ENCODE results near the gene PAGE2B. TPM values are rescaled to one million over a fixed set of nuclear protein-coding genes. Genes with fewer than 3 reads are reported as not detected.

PAGE2B gene
- total RNA-seq, 2 donors from 2014 or later, result not detected

DNA sequence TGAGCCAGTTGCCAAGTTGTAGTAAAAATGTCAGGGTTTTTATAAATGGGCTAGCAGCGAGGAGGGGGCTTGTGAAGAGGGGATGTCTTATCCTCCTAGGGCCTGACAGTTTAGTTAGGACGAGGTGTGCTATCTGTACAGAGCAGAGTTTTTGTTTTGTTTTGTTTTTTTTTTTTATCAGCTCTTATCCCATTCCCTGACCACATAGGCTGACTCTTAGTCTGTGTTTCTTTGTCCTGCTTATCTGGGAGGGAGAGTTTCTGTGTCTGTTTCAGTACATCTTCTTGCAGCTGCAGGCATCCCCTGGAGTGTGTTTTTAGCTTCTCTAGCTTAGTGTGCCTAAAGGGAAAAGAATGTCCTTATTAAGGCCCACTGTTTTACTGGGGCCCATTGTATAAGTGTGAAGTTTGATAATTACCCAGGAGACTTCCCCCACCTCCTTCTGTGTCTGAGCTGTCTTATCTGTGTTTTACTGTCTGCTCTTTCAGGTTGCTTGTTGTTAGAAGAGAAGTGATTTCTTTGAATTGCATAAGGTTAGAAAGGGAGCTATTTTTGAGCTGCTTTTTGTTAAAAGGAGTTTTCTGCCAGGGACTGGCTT is 46.0 kb downstream of the PAGE2B start:
- ATAC-seq (ENCODE audit: insufficient number of reproducible peaks, low FRiP score, low read depth), result no peak
- H3K9me3 ChIP-seq, result no peaks in the 10 kb centered on the region
- no peaks in the 10 kb centered on the region for H3K36me3 ChIP-seq
- no peaks in the 10 kb centered on the region for H3K27me3 ChIP-seq (replicated peaks; ENCODE audit: insufficient read depth)
- H3K4me1 ChIP-seq (ENCODE audit: control insufficient read depth in 1 of 2, low read depth in 2 of 2), result no peaks in the 10 kb centered on the region
- H3K27ac ChIP-seq, result no peak overlapping the region
- DNase-seq (ENCODE audit: low spot score), result no peak
- TF ChIP-seq CTCF (IDR thresholded peaks at IDR 0.05), result no peak
- H3K4me3 ChIP-seq, result no peak overlapping the region

DNA sequence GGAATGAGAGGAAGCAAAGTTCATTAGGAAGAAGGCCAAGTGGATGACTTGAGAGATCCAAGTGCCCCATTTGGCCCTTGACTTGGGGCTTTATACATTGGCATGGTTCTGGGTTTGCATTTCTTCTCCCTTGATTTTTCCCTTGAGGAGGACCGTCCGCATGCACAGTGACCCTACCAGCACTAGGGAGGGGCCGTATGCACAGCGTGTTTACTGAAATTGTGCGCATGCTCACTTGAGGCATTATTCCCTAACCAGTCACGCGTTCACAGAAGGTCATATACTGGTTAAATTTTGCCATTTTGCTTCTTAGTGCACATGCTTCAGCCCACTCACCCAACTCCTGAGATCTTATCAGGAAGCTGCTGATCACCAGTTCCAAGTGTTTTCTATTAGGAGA is 49.1 kb downstream of the PAGE2B start:
- Histone ChIP-seq H3K9me3 (no peaks in the 10 kb centered on the region), H3K27me3 (replicated peaks; ENCODE audit: insufficient read depth) (no peaks in the 10 kb centered on the region), H3K4me3 (no peak overlapping the region), H3K4me1 (ENCODE audit: control insufficient read depth in 1 of 2, low read depth in 2 of 2) (no peaks in the 10 kb centered on the region), H3K27ac (no peak overlapping the region), H3K36me3 (no peaks in the 10 kb centered on the region)
- no peak for DNase-seq (ENCODE audit: low spot score)
- ATAC-seq (ENCODE audit: insufficient number of reproducible peaks, low FRiP score, low read depth), result no peak
- no peak for TF ChIP-seq CTCF (IDR thresholded peaks at IDR 0.05)

- Histone ChIP-seq H3K4me1 (ENCODE audit: control insufficient read depth in 1 of 2, low read depth in 2 of 2) (no peaks in the 10 kb centered on the region), H3K4me3 (no peak overlapping the region), H3K27ac (no peak overlapping the region), H3K36me3 (no peaks in the 10 kb centered on the region), H3K27me3 (replicated peaks; ENCODE audit: insufficient read depth) (no peaks in the 10 kb centered on the region), H3K9me3 (no peaks in the 10 kb centered on the region)
- DNase-seq (ENCODE audit: low spot score) (no peak), ATAC-seq (ENCODE audit: insufficient number of reproducible peaks, low FRiP score, low read depth) (no peak)
- TF ChIP-seq CTCF (IDR thresholded peaks at IDR 0.05), result no peak
Observed at GRCh38 chrX:55127692-55128091, 52.9 kb downstream of the PAGE2B start.

Other genes with a start within 250 kb of the PAGE2B start
- 100 to 1,000 TPM in 1 of 2 donors, 10 to 100 TPM in 1; 21.1 to 131 TPM for gene TRO, start 154.2 kb upstream of the PAGE2B start, total RNA-seq
- not detected for gene PFKFB1, start 80.8 kb upstream of the PAGE2B start, total RNA-seq
- 1 to 10 TPM; 6.8 to 9.6 TPM for gene APEX2, start 74.7 kb upstream of the PAGE2B start, total RNA-seq
- 1 to 10 TPM in 1 of 2 donors, not detected in 1; 8.5 TPM for gene ALAS2, start 44.1 kb upstream of the PAGE2B start, total RNA-seq
- not detected for gene PAGE2, start 14.0 kb downstream of the PAGE2B start, total RNA-seq
- gene PAGE5, start 145.3 kb downstream of the PAGE2B start, total RNA-seq, result not detected
- gene PAGE3, start 189.9 kb downstream of the PAGE2B start, total RNA-seq, result not detected

All from thoracic aorta (tissue), 2 donors.